GM18526 (cell line): Measurements from ENCODE around the gene XIST.

ENCODE experiments used
- POLR2A ChIP-seq: IDR thresholded peaks from 3 replicates; pipeline ENCODE4 v1.6.1; 2011; ENCODE audit not compliant: insufficient read length; ENCODE audit errors: extremely low read depth

The XIST gene

GRCh38 chrX:73821921-73822559 is 30.5 kb downstream of the XIST start:
- TF ChIP-seq POLR2A = no peak

DNA sequence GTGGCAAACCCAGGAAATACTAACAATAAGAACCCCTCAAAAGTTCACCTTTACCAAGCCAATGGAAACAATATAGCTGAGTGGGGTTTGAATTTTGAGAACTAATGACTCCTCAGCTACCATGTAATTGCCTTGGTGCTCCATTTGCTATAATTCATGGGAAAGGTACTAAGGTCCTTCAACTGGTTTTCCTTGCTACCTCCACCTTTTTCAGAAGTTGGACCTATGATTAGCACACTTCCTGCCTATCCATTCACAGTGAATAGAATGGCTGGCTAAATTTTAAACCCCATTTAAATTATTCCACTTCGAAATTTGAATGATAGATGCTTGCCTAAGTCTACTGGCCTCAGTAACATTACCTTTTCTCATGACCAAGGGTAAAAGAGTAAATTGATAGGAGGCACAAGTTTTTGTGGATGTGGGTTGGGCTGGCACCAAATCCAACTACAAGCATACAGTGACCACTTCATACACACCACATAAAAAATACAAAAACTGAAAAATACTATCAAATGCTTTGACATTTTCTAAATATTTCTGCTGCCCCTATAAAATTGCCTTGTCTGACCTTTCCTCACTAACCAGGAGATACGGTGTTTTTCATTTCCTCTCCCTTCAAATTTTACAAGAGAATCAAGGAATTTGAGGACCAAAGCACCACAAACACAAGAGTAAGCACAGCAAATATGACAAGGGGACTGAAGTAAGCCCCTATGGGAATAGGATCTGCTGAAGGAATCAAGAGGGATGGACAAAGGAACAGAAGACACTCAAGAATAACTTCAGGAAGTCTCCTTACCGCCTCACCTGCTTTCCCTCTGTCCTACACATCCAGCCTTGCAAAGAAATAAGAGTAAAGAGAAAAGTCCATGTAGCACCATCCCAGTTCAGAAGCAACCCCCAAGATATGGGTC is 34.1 kb downstream of the XIST start:
- no peak for TF ChIP-seq POLR2A

DNA sequence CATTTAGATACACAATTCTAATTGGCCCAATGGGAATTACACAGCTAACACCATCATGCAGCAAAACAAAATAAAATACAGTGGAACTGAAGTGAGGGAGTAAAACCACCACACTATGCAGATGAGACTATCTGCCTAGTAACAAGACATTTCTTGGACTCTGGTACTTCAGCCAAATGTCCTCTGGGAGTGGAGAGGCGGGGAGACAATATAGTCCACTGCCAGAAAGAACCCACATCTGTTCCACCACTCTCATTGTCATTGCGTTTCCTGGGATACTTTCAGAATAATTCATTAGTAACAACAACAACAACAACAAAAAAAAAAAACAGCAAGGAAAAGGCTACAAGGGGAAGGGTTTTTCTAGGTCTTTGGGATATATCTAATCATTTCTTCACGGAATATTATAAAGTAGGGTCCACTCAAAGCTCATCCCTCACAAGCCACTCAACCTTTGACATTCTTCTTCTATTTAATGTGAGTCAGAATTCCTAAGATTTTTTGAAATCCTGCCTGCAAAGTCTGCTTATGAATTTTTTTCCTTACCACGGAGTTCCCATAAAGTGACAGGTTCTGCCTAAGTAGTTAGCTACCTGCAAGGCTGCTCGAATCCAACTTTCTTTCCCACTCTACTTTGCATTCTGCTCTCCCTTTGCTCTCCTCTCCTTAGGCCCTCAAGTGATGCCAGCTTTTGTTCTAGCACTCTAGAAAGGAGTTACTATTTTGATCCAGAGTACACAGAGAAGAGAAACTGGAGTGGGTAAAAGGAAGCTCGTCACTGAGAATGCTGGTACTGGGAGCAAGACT is 34.9 kb downstream of the XIST start:
- no peak for TF ChIP-seq POLR2A

GRCh38 chrX:73812256-73812655 is 40.3 kb downstream of the XIST start:
- no peak for TF ChIP-seq POLR2A

DNA sequence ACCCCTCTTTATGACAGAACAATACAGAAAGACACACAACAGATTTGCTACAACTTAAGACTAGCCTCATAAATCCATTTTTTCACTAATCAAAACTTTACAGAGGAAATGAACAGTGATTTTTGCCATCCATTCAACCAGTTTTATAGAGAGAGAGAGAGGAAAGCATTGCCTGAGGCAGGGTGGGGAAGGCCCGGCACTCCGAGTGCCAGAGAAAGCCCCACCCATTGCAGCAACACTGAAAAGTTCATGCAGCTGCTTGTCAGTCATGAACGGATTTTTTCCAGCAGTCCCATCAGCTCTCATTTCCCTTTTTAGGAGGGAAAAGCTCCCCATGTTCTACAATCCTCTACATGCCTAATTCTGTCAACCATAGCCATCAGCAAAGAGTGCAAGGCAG is 52.6 kb downstream of the XIST start:
- no peak for TF ChIP-seq POLR2A

DNA sequence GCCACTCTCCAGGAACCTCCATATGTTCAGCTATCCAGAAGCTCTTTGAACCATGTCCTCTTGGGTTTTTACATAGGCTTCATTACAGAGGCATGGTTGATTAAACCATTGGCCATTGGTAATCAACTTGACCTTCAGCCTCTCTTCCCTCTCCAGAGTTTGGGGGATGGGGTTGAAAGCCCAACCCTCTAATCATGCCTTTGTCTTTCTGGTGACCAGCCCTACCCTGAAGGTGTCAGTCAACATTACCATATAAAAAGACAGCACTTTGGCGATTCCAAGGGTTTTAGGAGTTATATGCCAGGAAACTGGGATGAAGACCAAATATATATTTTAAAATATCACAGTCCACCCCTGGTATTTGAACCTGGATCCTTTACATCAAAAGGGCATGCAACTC is 67.0 kb downstream of the XIST start:
- TF ChIP-seq POLR2A = no peak
